IMR-90 (cell line): ENCODE data around the gene AFDN. TPM values are rescaled to one million over a fixed set of nuclear protein-coding genes. Genes with fewer than 3 reads are reported as not detected.

Experiments used
- ATAC-seq: fragments of 200-7000 bp; cut with Tn5 transposase; 2 replicates; pipeline ENCODE4 v1.9.1; 2020; ENCODE audit warnings: low read depth, mild to moderate bottlenecking, moderate library complexity
- BruUV-seq: library from RNA; stranded (reverse); fragments of 400-500 nt; replicated peaks from 2 replicates; lab custom pipeline; 2021; lab: Mats Ljungman, UMichigan
- CTCF ChIA-PET: fragments of 300-600 bp; formaldehyde crosslinking; extraction: SDS; loops from one replicate; lab custom pipeline; 2021; ENCODE audit warnings: antibody characterized with exemption; lab: Yijun Ruan, JAX
- POLR2A ChIA-PET: fragments of 300-600 bp; sonication (Branson Sonifier 250); formaldehyde crosslinking; loops from one replicate; lab custom pipeline; 2022; ENCODE audit warnings: antibody characterized with exemption; ENCODE audit not compliant: unreplicated experiment; lab: Charles Lee
- DNase-seq: peaks from one replicate; pipeline ENCODE4 v3.0.0; 2013
- H2AFZ ChIP-seq: replicated peaks from 2 replicates; pipeline ENCODE3; 2013; ENCODE audit warnings: low read length, mild to moderate bottlenecking; ENCODE audit not compliant: poor library complexity
- H2AK5ac ChIP-seq: 2 replicates; pipeline ENCODE4 v1.6.1; 2013; ENCODE audit warnings: low read depth, low read length, inconsistent platforms
- H2AK9ac ChIP-seq: replicated peaks from 2 replicates; pipeline ENCODE3; 2013; ENCODE audit warnings: mild to moderate bottlenecking, low read depth, low read length, moderate library complexity; ENCODE audit not compliant: poor library complexity
- H2BK120ac ChIP-seq: 2 replicates; pipeline ENCODE4 v1.6.1; 2013; ENCODE audit warnings: low read depth, low read length, inconsistent platforms
- H2BK15ac ChIP-seq: 3 replicates; pipeline ENCODE4 v1.6.1; 2013; ENCODE audit warnings: low read depth, low read length, inconsistent platforms
- H2BK20ac ChIP-seq: 2 replicates; pipeline ENCODE4 v1.6.1; 2013; ENCODE audit warnings: low read depth, mild to moderate bottlenecking, inconsistent platforms, low read length, moderate library complexity
- H2BK5ac ChIP-seq: 2 replicates; pipeline ENCODE4 v1.6.1; 2013; ENCODE audit warnings: mild to moderate bottlenecking, low read depth, low read length, inconsistent platforms; ENCODE audit not compliant: poor library complexity, severe bottlenecking
- H3K14ac ChIP-seq: replicated peaks from 2 replicates; pipeline ENCODE4 v1.6.1; 2013; ENCODE audit warnings: low read depth, low read length, inconsistent platforms
- H3K18ac ChIP-seq: 2 replicates; pipeline ENCODE4 v1.6.1; 2013; ENCODE audit warnings: low read depth, low read length, control low read depth
- H3K23ac ChIP-seq: 2 replicates; pipeline ENCODE4 v1.6.1; 2013; ENCODE audit warnings: low read depth, low read length, inconsistent platforms
- H3K27ac ChIP-seq: 2 replicates; pipeline ENCODE4 v1.5.1; 2013; ENCODE audit warnings: mild to moderate bottlenecking, control low read depth, low read length; ENCODE audit not compliant: insufficient read depth
- H3K27me3 ChIP-seq: 2 replicates; pipeline ENCODE4 v1.6.1; 2013; ENCODE audit warnings: low read length; ENCODE audit not compliant: control insufficient read depth, insufficient read depth
- H3K36me3 ChIP-seq: 2 replicates; pipeline ENCODE4 v1.6.1; 2013; ENCODE audit warnings: low read length, mixed read lengths; ENCODE audit not compliant: control insufficient read depth, insufficient read depth
- H3K4ac ChIP-seq: 2 replicates; pipeline ENCODE4 v1.6.1; 2013; ENCODE audit warnings: low read depth, low read length, inconsistent platforms
- H3K4me1 ChIP-seq: 2 replicates; pipeline ENCODE4 v1.6.1; 2013; ENCODE audit warnings: low read length, mixed read lengths; ENCODE audit not compliant: control insufficient read depth, insufficient read depth
- H3K4me2 ChIP-seq: 2 replicates; pipeline ENCODE4 v1.6.1; 2013; ENCODE audit warnings: low read depth, mild to moderate bottlenecking, control low read depth, low read length, moderate library complexity
- H3K4me3 ChIP-seq: 2 replicates; pipeline ENCODE4 v1.5.1; 2013; ENCODE audit warnings: low read depth, mild to moderate bottlenecking, control low read depth, low read length, moderate library complexity; ENCODE audit not compliant: insufficient read depth
- H3K56ac ChIP-seq: 2 replicates; pipeline ENCODE4 v1.6.1; 2013; ENCODE audit warnings: low read length, inconsistent platforms; ENCODE audit not compliant: insufficient read depth; ENCODE audit errors: extremely low read depth
- H3K79me1 ChIP-seq, 2 experiments: 2 replicates each; pipeline ENCODE4 v1.6.1; 2013; ENCODE audit warnings: low read length in 2 of 2, inconsistent platforms in 1 of 2, low read depth in 1 of 2
- H3K9ac ChIP-seq: 2 replicates; pipeline ENCODE4 v1.6.1; 2013; ENCODE audit warnings: low read depth, low read length, control low read depth
- H3K9me1 ChIP-seq: 2 replicates; pipeline ENCODE4 v1.6.1; 2013; ENCODE audit warnings: low read length, inconsistent platforms; ENCODE audit not compliant: insufficient read depth
- H3K9me3 ChIP-seq: 2 replicates; pipeline ENCODE4 v1.6.1; 2013; ENCODE audit warnings: low read length; ENCODE audit not compliant: control insufficient read depth, insufficient read depth
- H4K20me1 ChIP-seq: 2 replicates; pipeline ENCODE4 v1.6.1; 2013; ENCODE audit warnings: low read length, inconsistent platforms; ENCODE audit not compliant: insufficient read depth
- H4K5ac ChIP-seq: 2 replicates; pipeline ENCODE4 v1.6.1; 2013; ENCODE audit warnings: mild to moderate bottlenecking, low read depth, low read length, control low read depth
- H4K8ac ChIP-seq, 2 experiments: 2 replicates each; pipeline ENCODE4 v1.6.1; 2013; ENCODE audit warnings: low read depth in 2 of 2, low read length in 2 of 2, control low read depth in 1 of 2, inconsistent platforms in 1 of 2
- H4K91ac ChIP-seq: 2 replicates; pipeline ENCODE4 v1.6.1; 2013; ENCODE audit warnings: low read depth, low read length, inconsistent platforms; ENCODE audit not compliant: insufficient read depth
- BHLHE40 ChIP-seq: fragments of 150-350 bp; IDR thresholded peaks from 2 replicates; pipeline ENCODE4 v1.6.1; 2016; ENCODE audit warnings: mild to moderate bottlenecking, low read depth, low read length
- CEBPB ChIP-seq: IDR thresholded peaks from 2 replicates; pipeline ENCODE4 v1.6.1; 2012; ENCODE audit warnings: low read depth, low read length, improper control_type of control experiment
- CTCF ChIP-seq: conservative IDR thresholded peaks from 2 replicates; pipeline ENCODE4 v1.5.1; 2012; ENCODE audit warnings: mild to moderate bottlenecking, low read depth, low read length, improper control_type of control experiment
- FOS ChIP-seq: fragments of 150-350 bp; IDR thresholded peaks from 2 replicates; pipeline ENCODE4 v1.6.1; 2016; ENCODE audit warnings: low read depth, low read length
- MAZ ChIP-seq: IDR thresholded peaks from 2 replicates; pipeline ENCODE4 v1.6.1; 2012; ENCODE audit warnings: low read depth, mild to moderate bottlenecking, low read length, improper control_type of control experiment, moderate library complexity, borderline replicate concordance
- MXI1 ChIP-seq: IDR thresholded peaks from 2 replicates; pipeline ENCODE4 v1.6.1; 2012; ENCODE audit warnings: low read depth, mild to moderate bottlenecking, low read length, moderate library complexity, borderline replicate concordance
- POLR2A ChIP-seq: IDR thresholded peaks from 2 replicates; pipeline ENCODE4 v1.6.1; 2012; ENCODE audit warnings: mild to moderate bottlenecking, low read depth, low read length
- RAD21 ChIP-seq: IDR thresholded peaks from 2 replicates; pipeline ENCODE4 v1.6.1; 2012; ENCODE audit warnings: low read length, improper control_type of control experiment
- RCOR1 ChIP-seq: IDR thresholded peaks from 2 replicates; pipeline ENCODE4 v1.6.1; 2012; ENCODE audit warnings: mild to moderate bottlenecking, low read length, improper control_type of control experiment; ENCODE audit not compliant: insufficient replicate concordance
- RFX5 ChIP-seq: IDR thresholded peaks from 2 replicates; pipeline ENCODE4 v1.8.0; 2012; ENCODE audit warnings: low read depth, mild to moderate bottlenecking, low read length, moderate library complexity
- SMC3 ChIP-seq: fragments of 150-350 bp; IDR thresholded peaks from 2 replicates; pipeline ENCODE4 v1.6.1; 2016; ENCODE audit warnings: low read depth, mild to moderate bottlenecking, antibody characterized with exemption, low read length, moderate library complexity
- WGBS, 2 experiments: methylation state at CpG; one replicate each; pipeline versions ENCODE4 v1.1.5 to v1.1.7; 2013; ENCODE audit warnings: missing lambda C conversion rate in 2 of 2; ENCODE audit not compliant: insufficient read length in 1 of 2; ENCODE audit errors: extremely low coverage in 2 of 2; 5-methylcytosine and 5-hydroxymethylcytosine counted together
- dilution Hi-C: fragments of 300-500 bp; cut with HindIII; formaldehyde crosslinking; loops from one replicate; pipeline ENCODE4 v1.14.3; 2018; ENCODE audit warnings: low sequenced_read_pairs; ENCODE audit not compliant: unreplicated experiment
- in situ Hi-C: fragments of 300-500 bp; cut with MboI; formaldehyde crosslinking; loops from 3 replicates; pipeline ENCODE4 v1.14.3; 2019; ENCODE audit warnings: low sequenced_read_pairs, inconsistent platforms, mixed read lengths
- intact Hi-C: fragments of 100-400 bp; cut with micrococcal nuclease; formaldehyde crosslinking; loops from 2 replicates; pipeline ENCODE4 v1.10.0; 2022
- polyA plus RNA-seq, 3 experiments: library from polyadenylated mRNA; depleted of rRNA; stranded (reverse); fragments of >200 nt; gene quantifications; 2 replicates each; pipeline ENCODE4 v1.2.3, GENCODE V29; 2012; ENCODE audit warnings: low replicate concordance in 1 of 3
- total RNA-seq: library from RNA; depleted of rRNA; stranded (reverse); fragments of >200 nt; gene quantifications from 2 replicates; pipeline ENCODE4 v1.2.3, GENCODE V29; 2012
- TF ChIP-seq, protein P1 (sequence below): fragments of 150-350 bp; IDR thresholded peaks from 2 replicates; pipeline ENCODE4 v1.6.1; 2016; ENCODE audit warnings: low read depth, mild to moderate bottlenecking, low read length, moderate library complexity, borderline replicate concordance

Gene AFDN
- total and polyA plus RNA-seq, 2 of the 4 experiments (the other 2 are of a cell fraction) = 11.6 to 20.8 TPM

- Histone ChIP-seq H2BK15ac (no peak overlapping the region), H2AK9ac (no peak overlapping the region), H4K91ac (no peak overlapping the region), H4K5ac (no peak overlapping the region), H2AK5ac (no peak overlapping the region), H2BK5ac (no peak overlapping the region), H3K9ac (no peak overlapping the region), H3K4ac (no peak overlapping the region), H3K14ac (no peak overlapping the region), H3K36me3 (no peaks in the 10 kb centered on the region), H3K4me1 (no peaks in the 10 kb centered on the region), H3K4me3 (no peak overlapping the region), H3K56ac (no peak overlapping the region), H3K9me1 (no peaks in the 10 kb centered on the region), H3K9me3 (no peaks in the 10 kb centered on the region), H4K20me1 (no peaks in the 10 kb centered on the region), H3K23ac (no peak overlapping the region), H3K18ac (no peak overlapping the region), H3K27me3 (peaks cover 6% of the 10 kb centered on the region; the same call in 1 of the 2 replicates), H3K4me2 (no peak overlapping the region), H2BK120ac (no peak overlapping the region), H3K79me1 (no peaks in the 10 kb centered on the region), H2AFZ (peak overlapping the region; percentile 51), H4K8ac (no peak overlapping the region), H2BK20ac (no peak overlapping the region), H3K27ac (no peak overlapping the region)
- 87% methylated on average over 8 of the region's 25 CpGs; no CpG with 5 or more reads in 1 of the 2 experiments for WGBS, 2 experiments
- DNase-seq = no peak
- in situ Hi-C loops (no loop called here), dilution Hi-C loops (no loop called here), intact Hi-C loops (no loop called here)
- BruUV-seq = no TSS peak
- TF ChIP-seq RFX5 = no peak
- no peak for TF ChIP-seq SMC3
- no peak for TF ChIP-seq MAZ
- no peak for TF ChIP-seq BHLHE40
- TF ChIP-seq MXI1 = no peak
- TF ChIP-seq FOS = no peak
- no peak for TF ChIP-seq POLR2A
- TF ChIP-seq RCOR1 = no peak
- TF ChIP-seq RAD21 = no peak
- TF ChIP-seq CTCF = no peak
- TF ChIP-seq, protein P1, sequence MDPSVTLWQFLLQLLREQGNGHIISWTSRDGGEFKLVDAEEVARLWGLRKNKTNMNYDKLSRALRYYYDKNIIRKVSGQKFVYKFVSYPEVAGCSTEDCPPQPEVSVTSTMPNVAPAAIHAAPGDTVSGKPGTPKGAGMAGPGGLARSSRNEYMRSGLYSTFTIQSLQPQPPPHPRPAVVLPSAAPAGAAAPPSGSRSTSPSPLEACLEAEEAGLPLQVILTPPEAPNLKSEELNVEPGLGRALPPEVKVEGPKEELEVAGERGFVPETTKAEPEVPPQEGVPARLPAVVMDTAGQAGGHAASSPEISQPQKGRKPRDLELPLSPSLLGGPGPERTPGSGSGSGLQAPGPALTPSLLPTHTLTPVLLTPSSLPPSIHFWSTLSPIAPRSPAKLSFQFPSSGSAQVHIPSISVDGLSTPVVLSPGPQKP = no peak
- TF ChIP-seq CEBPB = no peak
- ChIA-PET POLR2A (no interaction called here), CTCF (no interaction called here)
- ATAC-seq = no peak
Observed at GRCh38 chr6:167815296-167815980, 11.3 kb upstream of the AFDN start.
